Measurements from ENCODE around the gene CCDC88C.
"Not testable (repeated sequence)": the region's sequence is repeated elsewhere in the genome, so short reads cannot be mapped to it uniquely, and the experiment has no call there.

The CCDC88C gene

DNA sequence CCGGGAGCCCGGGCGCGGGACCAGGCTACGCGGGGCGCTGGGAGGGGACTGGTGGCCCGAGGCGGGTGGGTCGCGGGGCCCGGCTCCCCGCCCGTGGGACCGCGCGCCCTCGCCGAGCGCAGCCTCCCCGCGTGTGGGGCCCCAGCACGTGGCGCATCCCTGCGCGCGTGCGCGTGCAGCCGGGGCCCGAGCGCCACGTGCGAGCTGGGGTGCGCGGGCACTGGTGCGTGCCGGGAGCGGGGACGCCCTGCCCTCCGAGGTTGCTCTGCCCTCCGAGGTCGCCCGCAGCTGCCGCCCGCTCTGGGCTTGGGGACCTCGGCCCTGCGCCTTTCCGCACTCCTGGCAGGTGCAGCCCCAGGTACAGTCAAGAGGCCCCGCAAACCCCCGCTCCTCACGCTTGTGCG lies 365 bp upstream of the CCDC88C start:
- peak; percentile 76 to 85 for DNase-seq

DNA sequence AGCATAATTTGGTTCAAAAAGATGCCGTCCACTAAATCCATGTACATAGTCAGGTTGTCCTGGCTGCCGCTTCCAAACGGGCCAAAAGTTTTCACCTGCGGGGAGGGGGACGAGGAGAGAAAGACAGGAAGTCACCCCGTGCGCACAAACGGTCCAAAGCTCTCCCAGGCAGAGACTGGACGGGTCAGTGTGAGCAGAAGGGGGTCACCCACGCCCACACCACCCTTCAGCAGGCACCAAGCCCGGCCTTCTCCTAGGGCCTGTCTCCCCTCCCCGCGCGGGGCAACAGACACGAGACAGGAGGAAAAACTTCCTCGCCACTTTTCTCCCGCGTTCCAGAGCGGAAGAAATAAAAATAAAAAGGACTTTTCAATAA lies 888 bp downstream of the CCDC88C start:
- DNase-seq = peak in 1 of 2 experiments; percentile 40

DNA sequence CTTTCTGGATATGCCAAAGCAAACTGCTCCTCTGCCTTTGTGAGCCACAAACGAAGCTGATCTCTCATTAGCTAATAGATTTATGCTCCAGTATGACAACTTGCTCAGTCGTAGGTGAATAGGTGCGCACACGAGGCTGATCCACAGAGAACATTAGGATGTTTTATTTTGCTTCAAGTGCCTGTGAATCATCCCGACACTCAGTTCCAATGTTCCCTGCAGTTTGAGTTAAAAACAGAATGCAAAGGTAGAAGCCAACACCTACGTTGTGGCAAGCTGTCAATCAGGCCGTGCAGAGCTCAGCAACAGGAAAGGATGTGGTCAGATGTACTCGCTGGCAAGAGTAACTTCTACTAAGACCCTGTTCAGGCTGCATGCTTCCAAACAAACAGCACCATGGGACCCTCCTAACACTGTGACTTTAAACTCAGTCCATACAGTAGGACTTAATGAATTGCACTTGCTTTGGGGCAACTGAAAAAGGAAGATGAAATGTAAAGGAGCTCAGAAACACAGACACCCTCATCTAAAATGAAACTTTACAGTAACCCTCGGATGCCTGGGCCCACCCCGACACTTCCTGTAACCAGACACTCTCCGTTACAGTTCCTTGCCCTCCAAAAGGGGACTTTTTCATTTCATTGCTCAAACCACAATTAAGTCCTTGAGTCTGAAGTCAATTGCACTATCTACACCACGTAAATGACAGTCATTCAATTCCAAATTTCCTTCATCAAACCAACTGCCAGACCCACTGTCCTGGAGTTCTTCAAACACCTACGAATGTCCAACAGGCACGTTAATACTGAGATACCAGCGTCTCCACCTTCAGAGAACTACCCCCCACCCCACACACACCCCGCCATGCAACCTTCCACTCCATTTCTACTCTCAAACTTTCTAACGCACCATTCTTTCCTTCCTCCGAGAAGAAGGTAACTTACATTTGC lies 1.6 kb downstream of the CCDC88C start:
- peak in 1 of 2 experiments; percentile 41 for DNase-seq

DNA sequence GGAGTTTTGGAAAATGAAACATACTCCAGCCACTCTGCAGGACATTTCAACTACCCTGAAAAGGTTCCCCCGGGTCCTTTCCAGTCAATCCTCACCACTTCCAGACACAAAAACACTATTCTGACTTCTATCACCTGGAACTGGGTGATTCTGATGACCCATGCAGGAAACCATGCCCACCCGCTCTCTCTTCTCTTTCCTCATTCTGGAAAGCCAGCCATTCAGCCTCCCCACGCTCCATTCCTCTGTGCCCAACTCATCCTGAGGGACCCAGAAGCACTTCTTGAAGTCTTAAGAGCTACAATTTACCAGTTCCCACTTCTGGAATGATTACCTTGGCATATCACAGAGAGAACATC lies 3.2 kb downstream of the CCDC88C start:
- DNase-seq = no peak

GRCh38 chr14:91413547-91414474 lies 3.8 kb downstream of the CCDC88C start:
- peak; percentile 88 to 94 for DNase-seq

DNA sequence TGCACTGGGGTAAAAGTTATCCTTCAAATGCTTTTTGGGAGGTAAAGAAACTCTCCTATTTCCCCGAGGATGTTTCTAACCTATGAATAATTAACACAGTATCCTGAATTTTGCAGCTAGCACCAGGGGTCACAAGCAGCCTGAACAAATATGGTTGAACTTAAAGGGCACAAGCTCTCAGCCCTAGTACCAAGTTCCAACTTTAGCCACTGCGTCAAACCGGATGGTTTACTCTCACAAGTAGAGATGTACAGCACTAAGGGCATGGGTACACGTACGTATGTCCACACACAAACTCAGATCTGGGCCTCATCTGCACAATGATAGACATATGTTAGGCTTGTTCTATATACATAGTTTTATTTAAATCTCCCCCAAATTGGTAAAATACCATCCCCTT lies 4.7 kb downstream of the CCDC88C start:
- no peak for DNase-seq

DNA sequence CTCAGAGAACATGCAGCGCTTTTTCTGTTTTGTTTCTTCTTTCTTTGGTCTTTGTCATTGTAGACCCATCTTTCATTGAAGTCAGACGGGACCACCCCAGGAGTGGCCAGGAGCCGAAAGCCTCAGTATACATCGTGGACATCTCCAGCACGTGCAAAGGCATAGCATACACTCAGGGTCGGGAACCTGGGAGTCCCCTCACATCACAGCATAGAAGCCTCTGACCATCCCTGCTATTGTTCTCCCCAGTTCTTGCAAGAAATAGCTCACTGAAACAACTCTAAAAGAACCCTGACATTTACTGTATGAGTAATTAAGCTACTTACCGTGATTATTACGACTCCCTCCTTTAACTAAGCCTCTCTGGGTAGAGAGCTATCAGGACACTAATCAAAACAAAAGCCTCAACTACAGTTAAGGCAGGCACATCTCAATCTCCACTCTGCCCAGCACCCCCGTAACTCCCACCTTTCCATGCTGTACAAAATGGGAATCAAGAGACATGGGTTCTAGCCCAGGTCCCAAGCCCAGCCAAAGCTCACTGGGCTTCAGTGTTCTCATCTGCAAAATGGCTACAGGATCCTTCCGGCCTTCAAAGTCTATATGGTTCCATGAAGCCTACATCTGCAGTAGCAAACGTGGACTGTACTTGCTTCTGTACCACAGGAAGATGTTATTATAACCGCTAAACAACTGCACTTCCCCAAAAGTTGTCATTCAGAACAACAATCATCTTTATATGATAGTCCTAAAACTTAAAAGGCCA lies 6.7 kb downstream of the CCDC88C start:
- no peak for DNase-seq

GRCh38 chr14:91409928-91410718 lies 7.5 kb downstream of the CCDC88C start:
- no peak for DNase-seq

- not testable (repeated sequence) for DNase-seq
Measured at GRCh38 chr14:91409240-91409639, 8.4 kb downstream of the CCDC88C start.

DNA sequence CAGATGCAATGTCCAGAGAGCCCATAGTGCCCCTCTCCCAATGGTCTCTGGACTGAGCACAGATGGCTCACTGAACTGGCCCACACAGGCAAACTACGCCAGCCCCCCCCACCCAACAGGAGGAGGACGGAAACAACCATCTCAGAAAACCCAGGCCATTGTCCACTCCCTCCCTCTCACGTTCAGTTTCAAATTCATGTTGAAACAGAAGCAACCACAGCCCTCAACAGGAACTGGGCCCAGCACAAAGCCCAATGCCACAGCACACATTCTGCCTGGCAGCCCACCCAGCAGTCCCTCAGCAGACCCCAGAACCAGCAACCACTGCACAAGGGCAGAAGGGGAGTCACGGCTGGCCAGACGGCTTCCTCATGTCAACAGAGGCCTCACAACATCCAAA lies 10.6 kb downstream of the CCDC88C start:
- DNase-seq = no peak

GRCh38 chr14:91406451-91406850 lies 11.2 kb downstream of the CCDC88C start:
- no peak for DNase-seq

- no peak for DNase-seq
Measured at GRCh38 chr14:91405724-91406435, 11.7 kb downstream of the CCDC88C start.

- peak in 1 of 2 experiments; percentile 23 for DNase-seq
Measured at GRCh38 chr14:91405241-91405721, 12.3 kb downstream of the CCDC88C start.

GRCh38 chr14:91402771-91403600 lies 14.6 kb downstream of the CCDC88C start:
- DNase-seq = no peak

DNA sequence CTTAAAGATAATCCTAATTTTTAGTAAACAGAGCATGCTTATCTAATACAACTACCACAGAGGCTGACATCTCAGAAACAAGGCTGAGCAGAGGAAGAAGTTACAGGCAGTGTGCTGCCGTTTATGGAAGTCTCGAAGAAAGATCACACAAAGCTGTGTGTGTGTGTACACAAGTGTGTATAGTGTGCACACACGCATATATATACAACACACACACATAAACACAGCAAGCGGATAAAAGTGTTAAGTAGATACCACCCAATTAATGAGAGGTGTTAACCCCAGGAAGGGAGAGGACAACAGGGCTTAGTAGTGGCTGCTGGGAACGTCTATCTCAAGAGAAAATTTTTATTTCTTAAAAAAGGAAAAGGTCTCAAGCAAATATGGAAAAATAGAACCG lies 15.3 kb downstream of the CCDC88C start:
- no peak for DNase-seq

GRCh38 chr14:91401751-91402150 lies 15.9 kb downstream of the CCDC88C start:
- no peak for DNase-seq

GRCh38 chr14:91400696-91401095 lies 16.9 kb downstream of the CCDC88C start:
- no peak for DNase-seq

GRCh38 chr14:91399868-91400640 lies 17.6 kb downstream of the CCDC88C start:
- peak in 1 of 2 experiments; percentile 46 for DNase-seq

DNA sequence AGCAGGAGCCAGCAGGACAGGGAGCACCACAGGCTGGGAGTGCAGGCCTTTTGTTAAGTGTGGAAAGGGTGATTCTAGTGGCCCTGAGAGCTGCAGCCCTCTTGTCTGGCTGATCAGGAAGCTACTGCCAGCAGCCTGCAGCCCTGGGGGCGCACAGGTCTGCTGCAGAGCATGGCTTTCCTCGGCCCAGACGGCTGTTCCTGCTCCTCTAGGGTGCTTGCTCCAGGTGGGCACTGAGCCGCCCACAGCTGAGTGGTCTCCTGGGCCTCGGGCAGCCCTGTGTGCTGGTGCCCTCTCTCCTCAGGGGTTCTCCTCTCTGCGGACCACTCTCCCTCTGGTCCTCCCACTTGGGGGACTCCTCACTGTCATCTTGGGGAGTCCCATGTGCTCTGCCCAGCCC lies 18.9 kb downstream of the CCDC88C start:
- peak in 1 of 2 experiments; percentile 31 for DNase-seq

Data from NCI-H2081 (cell line).